Measurements from ENCODE around the gene ABHD17B.
"Not testable (repeated sequence)": the region's sequence is repeated elsewhere in the genome, so short reads cannot be mapped to it uniquely, and the experiment has no call there.

Gene ABHD17B

GRCh38 chr9:71915495-71915894, 4.5 kb upstream of the ABHD17B start:
- DNase-seq = no peak

DNA sequence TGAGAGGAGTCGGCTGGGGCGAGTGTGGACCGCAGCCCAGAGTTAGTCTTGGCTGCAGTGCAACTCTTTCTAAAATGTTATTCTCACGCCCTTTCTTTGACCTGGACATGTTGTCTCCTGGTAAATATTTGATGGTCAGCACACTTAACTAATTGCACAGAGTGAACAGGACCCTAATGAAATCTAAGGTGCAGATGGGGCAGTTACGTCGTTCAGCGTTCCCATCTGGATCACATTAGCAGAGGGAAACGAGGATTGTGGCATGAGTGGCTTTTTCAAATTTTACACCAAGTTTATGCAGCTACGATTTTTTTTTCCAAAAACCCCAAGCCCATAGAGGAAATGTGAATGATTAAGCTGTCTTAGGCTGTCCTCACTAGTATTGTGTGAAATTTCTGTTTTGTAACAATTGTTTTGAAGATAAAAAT, 929 bp upstream of the ABHD17B start:
- DNase-seq = no peak

- DNase-seq = peak; percentile 57
These were observed 338 bp downstream of the ABHD17B start for GRCh38 chr9:71910650-71911060.

GRCh38 chr9:71909887-71910649, 925 bp downstream of the ABHD17B start:
- peak; percentile 49 for DNase-seq

GRCh38 chr9:71908825-71909224, 2.2 kb downstream of the ABHD17B start:
- no peak for DNase-seq

- DNase-seq = no peak
These were observed 6.9 kb downstream of the ABHD17B start for GRCh38 chr9:71904076-71904475.

- DNase-seq = no peak
These were observed 9.0 kb downstream of the ABHD17B start for GRCh38 chr9:71901695-71902597.

- DNase-seq = not testable (repeated sequence)
These were observed 12.2 kb downstream of the ABHD17B start for GRCh38 chr9:71898756-71899155.

DNA sequence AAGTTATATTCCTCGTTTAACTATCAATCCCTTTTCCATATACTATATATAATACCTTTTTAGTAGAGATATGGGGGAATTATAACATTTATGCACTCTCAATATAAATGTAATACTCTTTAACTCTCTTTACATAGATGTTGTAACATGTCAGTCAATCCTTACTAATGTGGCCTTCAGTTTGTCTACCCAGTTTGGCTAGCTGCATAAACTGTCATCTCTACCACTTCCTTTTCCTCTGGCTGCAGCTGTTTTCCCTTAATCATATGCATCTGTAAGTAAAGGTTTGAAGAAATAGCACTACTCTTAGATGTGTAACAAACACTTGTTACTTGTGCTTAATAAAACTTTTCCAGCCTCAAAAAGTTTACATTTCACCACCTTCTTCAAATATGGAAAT, 13.4 kb downstream of the ABHD17B start:
- DNase-seq = no peak

GRCh38 chr9:71896761-71897160, 14.2 kb downstream of the ABHD17B start:
- DNase-seq = no peak

DNA sequence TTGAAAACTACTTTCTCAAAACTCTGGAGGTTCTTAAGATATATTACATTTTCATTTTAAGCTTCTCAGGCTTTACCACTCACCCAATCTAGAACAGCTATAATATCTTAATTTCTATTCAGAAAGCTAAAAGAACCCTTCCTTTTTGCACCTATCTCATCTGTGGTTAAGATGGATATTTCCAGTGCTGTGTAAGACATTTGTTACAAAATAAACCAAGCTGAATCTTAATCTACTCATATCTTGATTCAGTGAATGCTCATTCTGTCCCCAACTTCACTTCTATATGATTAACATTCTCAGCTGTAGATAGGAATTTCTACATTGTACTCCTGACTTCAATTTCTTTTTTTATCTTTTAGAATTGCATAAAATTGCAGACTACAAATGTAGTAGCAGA, 15.0 kb downstream of the ABHD17B start:
- no peak for DNase-seq

DNA sequence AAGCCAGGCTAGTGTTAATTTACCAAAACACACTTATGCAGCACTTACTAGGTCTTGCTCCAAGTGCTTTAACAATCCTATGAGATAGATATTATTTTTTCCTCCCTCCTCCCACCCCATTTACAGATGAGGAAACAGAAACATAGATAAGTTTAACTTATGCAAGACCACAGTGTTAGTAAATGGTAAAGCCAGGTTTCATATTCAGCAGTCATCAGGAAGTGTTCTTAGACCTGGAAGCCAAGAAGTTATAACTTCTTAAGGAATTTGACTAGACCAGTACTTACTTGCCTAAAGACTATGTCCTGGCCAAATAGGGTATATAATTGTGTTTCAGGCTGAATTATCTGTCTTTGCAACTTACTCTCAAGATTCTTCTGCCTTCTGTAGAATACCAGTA, 15.9 kb downstream of the ABHD17B start:
- no peak for DNase-seq

DNA sequence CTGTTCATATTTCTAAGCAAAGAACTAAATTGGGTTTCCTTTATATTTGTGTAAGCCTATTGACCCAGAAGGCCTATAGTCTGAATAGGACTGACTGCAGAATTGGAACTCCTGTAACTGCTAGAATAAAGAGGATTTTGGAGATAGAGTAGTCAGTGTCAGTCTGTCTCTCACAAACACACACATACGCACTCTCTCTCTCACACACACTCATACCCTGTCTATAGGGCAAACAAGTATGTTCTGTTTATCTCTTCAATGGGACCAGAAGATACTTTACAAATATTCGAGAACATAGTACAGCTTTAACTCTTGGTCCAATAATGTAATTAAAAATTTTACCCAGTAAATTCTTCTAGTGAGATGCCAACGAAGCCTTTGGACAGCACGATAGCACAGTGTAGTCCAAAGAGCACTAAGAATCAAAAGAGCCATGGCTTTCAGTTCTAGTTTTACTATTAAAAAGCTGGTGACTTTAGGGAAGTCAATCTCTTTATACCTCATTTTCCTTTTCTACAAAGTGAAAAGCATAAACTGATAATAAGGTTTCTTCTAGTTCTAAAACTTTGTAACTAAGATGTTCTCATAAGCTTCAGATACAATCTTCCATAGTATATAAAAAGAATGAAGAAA, 19.3 kb downstream of the ABHD17B start:
- no peak for DNase-seq

- no peak for DNase-seq
These were observed 20.8 kb downstream of the ABHD17B start for GRCh38 chr9:71890042-71890679.

DNA sequence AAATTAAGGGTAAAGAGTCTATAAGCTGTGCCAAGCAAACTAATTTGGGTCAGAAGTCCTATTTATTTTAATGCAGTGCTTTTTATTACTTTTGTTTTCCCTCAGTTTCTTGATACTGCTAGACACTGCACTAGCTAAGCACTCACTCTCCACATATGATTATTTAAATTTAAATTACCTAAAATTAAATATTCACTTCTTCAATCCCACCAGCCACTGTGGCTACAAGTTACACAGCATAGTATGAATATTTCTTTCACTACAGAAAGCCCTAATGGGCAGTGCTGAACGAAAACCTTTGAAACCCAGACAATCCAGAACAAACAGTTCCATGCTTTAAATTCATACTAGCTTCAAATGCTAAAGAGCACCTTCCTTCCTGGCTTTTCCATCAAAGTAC, 23.6 kb downstream of the ABHD17B start:
- DNase-seq = no peak

- DNase-seq = no peak
These were observed 24.5 kb downstream of the ABHD17B start for GRCh38 chr9:71886541-71886940.

GRCh38 chr9:71886015-71886414, 25.0 kb downstream of the ABHD17B start:
- DNase-seq = no peak

DNA sequence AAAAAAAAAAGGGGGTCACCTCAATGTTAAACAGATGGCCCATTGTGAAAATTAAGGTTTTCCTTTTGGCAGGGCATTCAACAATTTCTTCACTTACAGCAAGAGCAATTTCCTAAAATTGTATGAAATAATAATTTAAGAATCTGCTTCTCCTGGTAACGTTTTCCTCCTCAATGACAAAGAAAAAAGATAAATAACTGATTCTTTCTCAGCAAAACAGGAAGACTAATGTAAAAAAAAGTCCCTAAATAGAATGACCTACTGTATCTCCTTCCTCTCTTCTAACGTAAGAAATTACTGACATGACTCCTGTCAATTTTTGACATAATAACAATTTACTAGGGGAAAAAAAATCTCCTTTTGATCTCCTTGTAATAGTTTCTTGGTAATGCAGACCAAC, 25.5 kb downstream of the ABHD17B start:
- no peak for DNase-seq

- no peak for DNase-seq
These were observed 27.0 kb downstream of the ABHD17B start for GRCh38 chr9:71884005-71884404.

DNA sequence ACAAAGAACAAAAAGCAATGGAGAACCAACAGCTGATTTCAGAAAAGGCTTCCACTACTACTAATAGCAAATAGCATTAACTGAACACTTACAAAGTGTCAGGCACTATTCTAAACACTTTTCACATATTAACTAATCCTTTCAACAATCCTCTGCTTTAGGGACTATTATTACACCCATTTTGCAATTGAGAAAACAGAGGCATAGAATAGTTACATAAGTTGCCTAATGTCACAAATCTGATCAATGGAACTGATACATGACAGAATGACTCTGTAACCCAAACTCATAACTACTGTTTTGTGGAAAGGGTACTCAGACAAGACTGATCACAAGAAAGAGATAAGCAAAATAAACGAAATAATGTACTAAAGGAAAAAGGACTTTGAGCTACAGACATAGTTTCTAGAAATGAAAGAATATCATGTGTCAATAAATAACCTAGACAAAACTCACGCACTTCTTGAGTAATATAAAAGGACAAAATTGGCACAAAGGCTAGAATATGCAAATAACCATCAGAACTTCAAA, 31.3 kb downstream of the ABHD17B start:
- no peak for DNase-seq

GRCh38 chr9:71878327-71879274, 32.4 kb downstream of the ABHD17B start:
- DNase-seq = no peak

DNA sequence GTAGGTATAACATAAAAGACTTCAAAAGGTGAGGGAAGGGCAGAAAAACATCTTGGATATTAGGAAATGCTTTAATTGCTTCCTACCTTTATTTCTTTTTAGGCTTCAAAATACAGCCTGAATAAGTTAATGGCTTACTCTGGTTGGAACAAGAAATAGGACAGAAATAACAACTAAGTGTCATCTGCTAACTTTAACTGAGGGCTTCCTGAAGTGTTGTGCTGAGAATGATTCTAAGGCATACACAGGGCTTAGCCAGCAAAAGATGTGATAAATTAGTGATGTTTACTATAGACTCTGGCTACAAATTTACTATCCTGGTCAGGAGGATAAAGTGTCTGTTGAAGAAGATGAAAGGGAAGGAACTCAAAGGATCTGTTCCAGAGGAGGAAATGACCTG, 34.2 kb downstream of the ABHD17B start:
- no peak for DNase-seq
